ENCODE results near the gene SOX1. TPM values are rescaled to one million over a fixed set of nuclear protein-coding genes. Genes with fewer than 3 reads are reported as not detected.

The SOX1 gene
- total RNA-seq, 1 donor from 2014 or later: not detected

GRCh38 chr13:112115403-112116091 lies 48.6 kb downstream of the SOX1 start:
- intact Hi-C loops (cut with DNase I): no loop called here
- H3K27me3 ChIP-seq: no peaks in the 10 kb centered on the region
- DNase-seq (ENCODE audit: low spot score in 2 of 2): no peak

GRCh38 chr13:112116187-112116950 lies 49.4 kb downstream of the SOX1 start:
- intact Hi-C loops (cut with DNase I): no loop called here
- Histone ChIP-seq H3K36me3 (no peaks in the 10 kb centered on the region), H3K4me3 (no peak overlapping the region), H3K27ac (no peak overlapping the region), H3K9me3 (no peaks in the 10 kb centered on the region), H3K4me1 (no peaks in the 10 kb centered on the region), H3K27me3 (no peaks in the 10 kb centered on the region)
- DNase-seq (ENCODE audit: low spot score in 2 of 2): no peak
- no peak for TF ChIP-seq CTCF (IDR thresholded peaks at IDR 0.05)

More at GRCh38 chr13:112115403-112116091, 48.6 kb downstream of the SOX1 start:
- no peaks in the 10 kb centered on the region for H3K36me3 ChIP-seq
- H3K9me3 ChIP-seq: no peaks in the 10 kb centered on the region
- H3K27ac ChIP-seq: no peak overlapping the region
- no peaks in the 10 kb centered on the region for H3K4me1 ChIP-seq
- H3K4me3 ChIP-seq: no peak overlapping the region
- TF ChIP-seq CTCF (IDR thresholded peaks at IDR 0.05): no peak

- TF ChIP-seq CTCF (IDR thresholded peaks at IDR 0.05): no peak
- Histone ChIP-seq H3K4me1 (no peaks in the 10 kb centered on the region), H3K27ac (no peak overlapping the region), H3K4me3 (no peak overlapping the region), H3K27me3 (no peaks in the 10 kb centered on the region), H3K9me3 (no peaks in the 10 kb centered on the region), H3K36me3 (no peaks in the 10 kb centered on the region)
- no peak for DNase-seq (ENCODE audit: low spot score in 2 of 2)
- intact Hi-C loops (cut with DNase I): no loop called here
Measured at GRCh38 chr13:112117258-112117954, 50.5 kb downstream of the SOX1 start.

- no peak for DNase-seq (ENCODE audit: low spot score in 2 of 2)
- Histone ChIP-seq H3K9me3 (no peaks in the 10 kb centered on the region), H3K36me3 (no peaks in the 10 kb centered on the region), H3K27ac (no peak overlapping the region), H3K4me3 (no peak overlapping the region), H3K27me3 (no peaks in the 10 kb centered on the region), H3K4me1 (no peaks in the 10 kb centered on the region)
- no peak for TF ChIP-seq CTCF (IDR thresholded peaks at IDR 0.05)
- intact Hi-C loops (cut with DNase I): no loop called here
Measured at GRCh38 chr13:112117955-112118302, 51.0 kb downstream of the SOX1 start.

GRCh38 chr13:112118451-112119064 lies 51.6 kb downstream of the SOX1 start:
- Histone ChIP-seq H3K4me3 (no peak overlapping the region), H3K9me3 (no peaks in the 10 kb centered on the region), H3K36me3 (no peaks in the 10 kb centered on the region), H3K4me1 (no peaks in the 10 kb centered on the region), H3K27ac (no peak overlapping the region), H3K27me3 (no peaks in the 10 kb centered on the region)
- no peak for TF ChIP-seq CTCF (IDR thresholded peaks at IDR 0.05)
- DNase-seq (ENCODE audit: low spot score in 2 of 2): no peak
- intact Hi-C loops (cut with DNase I): no loop called here
